K562 (cell line): ENCODE results near the gene TRAPPC2L. TPM values are rescaled to one million over a fixed set of nuclear protein-coding genes. Genes with fewer than 3 reads are reported as not detected.

Experiments used
- CHD4 ChIP-seq: fragments of 200-600 bp; sonication (generic); IDR thresholded peaks from 3 replicates; pipeline ENCODE4 v1.6.1; 2012; ENCODE audit warnings: low read depth, mild to moderate bottlenecking, mixed read lengths, low read length, inconsistent platforms; ENCODE audit not compliant: insufficient read depth, insufficient replicate concordance, poor library complexity, severe bottlenecking
- ELK3 ChIP-seq: fragments of 450-650 bp; formaldehyde crosslinking; IDR thresholded peaks from 2 replicates; pipeline ENCODE4 v1.4.0; 2020; ENCODE audit warnings: mild to moderate bottlenecking
- KHSRP ChIP-seq: fragments of 450-650 bp; IDR thresholded peaks from 2 replicates; pipeline ENCODE4 v1.6.1; 2017
- MITF ChIP-seq: IDR thresholded peaks from 2 replicates; pipeline ENCODE4 v1.6.1; 2014; ENCODE audit warnings: antibody characterized with exemption
- PKNOX1 ChIP-seq: fragments of 450-650 bp; IDR thresholded peaks from 2 replicates; pipeline ENCODE4 v1.6.1; 2016
- POLR2A ChIP-seq: fragments of 450-650 bp; conservative IDR thresholded peaks from 2 replicates; pipeline ENCODE4 v1.6.1; 2016
- POLR2G ChIP-seq: fragments of 200-400 bp; formaldehyde crosslinking; IDR thresholded peaks from 2 replicates; pipeline ENCODE4 v1.6.1; 2017; ENCODE audit warnings: low read depth, mild to moderate bottlenecking, antibody characterized with exemption, low read length, moderate library complexity
- POLR2H ChIP-seq: IDR thresholded peaks from 2 replicates; pipeline ENCODE4 v1.6.1; 2016; ENCODE audit warnings: missing genetic modification characterization, low read depth, mild to moderate bottlenecking, control low read depth, missing compliant biosample characterization, moderate library complexity
- RBM22 ChIP-seq: fragments of 200-400 bp; formaldehyde crosslinking; IDR thresholded peaks from 2 replicates; pipeline ENCODE4 v1.6.1; 2018; ENCODE audit warnings: low read length, low read depth; ENCODE audit not compliant: poor library complexity, severe bottlenecking
- RFX5 ChIP-seq: IDR thresholded peaks from 2 replicates; pipeline ENCODE4 v1.6.1; 2011; ENCODE audit warnings: low read depth, mild to moderate bottlenecking, improper control_type of control experiment, low read length
- USF2 ChIP-seq: sonication (generic); formaldehyde crosslinking; IDR thresholded peaks from 2 replicates; pipeline ENCODE4 v1.5.0; 2020; ENCODE audit warnings: missing genetic modification reagents
- ZNF280A ChIP-seq: fragments of 450-650 bp; IDR thresholded peaks from 2 replicates; pipeline ENCODE4 v1.6.1; 2018; ENCODE audit warnings: mild to moderate bottlenecking, low read depth; ENCODE audit not compliant: partially characterized antibody
- ZNF395 ChIP-seq: fragments of 200-800 bp; sonication (Bioruptor generic); IDR thresholded peaks from 2 replicates; pipeline ENCODE4 v1.6.1; 2017; ENCODE audit warnings: missing genetic modification characterization, missing compliant biosample characterization
- ZNF57 ChIP-seq: fragments of 450-650 bp; formaldehyde crosslinking; IDR thresholded peaks from 2 replicates; pipeline ENCODE4 v1.4.0; 2020; ENCODE audit warnings: mild to moderate bottlenecking, moderate library complexity
- ZNF589 ChIP-seq: fragments of 200-800 bp; sonication (Bioruptor generic); IDR thresholded peaks from 2 replicates; pipeline ENCODE4 v1.6.1; 2016; ENCODE audit warnings: low read depth, missing genetic modification characterization, missing compliant biosample characterization
- ZNF785 ChIP-seq: fragments of 250-450 bp; sonication (Bioruptor Pico); IDR thresholded peaks from 2 replicates; pipeline ENCODE4 v1.4.0; 2020; ENCODE audit warnings: mild to moderate bottlenecking
- polyA plus RNA-seq, 8 experiments: library from polyadenylated mRNA; depleted of rRNA in 4 of 8; stranded (reverse) in 5 of 8; unstranded in 3 of 8; fragments of >200 nt; fragmentation: Nextera tagmentation in 2 of 8; fragmentation: Illumina TruSeq in 1 of 8; extraction: Ambion mirVana in 2 of 8; extraction: Trizol in 1 of 8; gene quantifications; 2 replicates each; pipeline versions ENCODE4 v1.2.1 to v1.2.3, GENCODE V29; 2011 to 2014; ENCODE audit warnings: inconsistent platforms in 1 of 8, missing spikeins in 1 of 8
- total RNA-seq, 7 experiments: library from RNA; depleted of rRNA in 6 of 7; stranded (reverse); fragments of >200 nt in 6 of 7; fragmentation: Illumina TruSeq in 2 of 7; extraction: Trizol in 2 of 7; gene quantifications; 2 replicates each; pipeline versions ENCODE4 v1.2.1 to v1.2.3, GENCODE V29; 2011 to 2021; ENCODE audit warnings: low replicate concordance in 1 of 7
- TF ChIP-seq, protein P1 (sequence below): fragments of 250-450 bp; sonication (Bioruptor Pico); IDR thresholded peaks from 2 replicates; pipeline ENCODE4 v1.4.0; 2020

TRAPPC2L gene
- total and polyA plus RNA-seq, 9 of the 15 experiments (the other 6 are each of a cell fraction or from before 2014, with no cell fraction given) = 60.4 to 398 (median 97.5) TPM

DNA sequence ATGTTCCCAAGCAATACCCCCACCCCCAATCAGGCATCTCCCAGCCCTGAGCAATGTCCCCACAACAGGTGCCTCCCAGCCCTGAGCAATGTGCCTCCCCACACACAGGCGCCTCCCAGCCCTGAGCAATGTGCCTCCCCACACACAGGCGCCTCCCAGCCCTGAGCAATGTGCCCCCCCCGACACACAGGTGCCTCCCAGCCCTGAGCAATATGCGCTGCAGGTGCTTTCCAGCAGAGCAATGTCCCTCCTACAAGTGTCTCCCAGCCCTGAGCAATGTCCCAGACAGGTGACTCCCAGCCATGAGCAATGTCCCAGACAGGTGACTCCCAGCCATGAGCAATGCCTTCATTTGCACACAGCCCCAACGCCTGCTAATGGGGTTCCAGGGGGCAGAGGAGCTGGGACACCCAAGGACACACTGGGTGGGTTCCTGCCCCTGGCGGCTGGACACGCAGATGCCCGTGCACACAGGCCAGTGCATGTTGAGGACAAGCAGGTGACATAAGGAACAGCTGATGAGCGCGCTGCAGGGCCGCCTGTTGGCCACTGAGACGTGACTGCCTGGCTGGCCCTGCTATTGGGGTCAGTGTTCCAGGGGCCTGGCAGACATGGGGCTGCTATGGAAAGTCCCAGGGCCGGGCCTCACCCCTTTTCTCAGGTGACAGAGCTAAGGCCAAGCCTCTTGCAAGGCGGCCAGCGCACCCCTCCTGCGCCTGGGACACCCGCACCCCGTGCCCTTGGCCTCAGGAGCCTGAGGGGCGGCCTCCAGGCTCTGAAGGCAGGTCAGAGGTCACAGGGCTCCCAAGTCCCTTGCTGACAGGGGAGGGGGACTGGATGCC is 36.4 kb downstream of the TRAPPC2L start (continued):
- TF ChIP-seq ZNF589 (CRISPR knock-in tag) (no peak), USF2 (CRISPR knock-in tag) (no peak), RFX5 (no peak), ZNF57 (CRISPR knock-in tag) (no peak), POLR2A (peak; percentile 31; the same call in 1 of the 2 replicates), MITF (no peak), KHSRP (no peak), ZNF280A (no peak), POLR2H (tag) (no peak), RBM22 (peak; percentile 87), CHD4 (no peak), PKNOX1 (no peak), ELK3 (CRISPR knock-in tag) (no peak), ZNF395 (no peak), ZNF785 (no peak), POLR2G (peak; percentile 70)
- TF ChIP-seq, protein P1, sequence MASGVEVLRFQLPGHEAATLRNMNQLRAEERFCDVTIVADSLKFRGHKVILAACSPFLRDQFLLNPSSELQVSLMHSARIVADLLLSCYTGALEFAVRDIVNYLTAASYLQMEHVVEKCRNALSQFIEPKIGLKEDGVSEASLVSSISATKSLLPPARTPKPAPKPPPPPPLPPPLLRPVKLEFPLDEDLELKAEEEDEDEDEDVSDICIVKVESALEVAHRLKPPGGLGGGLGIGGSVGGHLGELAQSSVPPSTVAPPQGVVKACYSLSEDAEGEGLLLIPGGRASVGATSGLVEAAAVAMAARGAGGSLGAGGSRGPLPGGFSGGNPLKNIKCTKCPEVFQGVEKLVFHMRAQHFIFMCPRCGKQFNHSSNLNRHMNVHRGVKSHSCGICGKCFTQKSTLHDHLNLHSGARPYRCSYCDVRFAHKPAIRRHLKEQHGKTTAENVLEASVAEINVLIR = no peak
